ENCODE data around the gene FOXC2.

- no peak for TF ChIP-seq POLR2A (IDR thresholded peaks at IDR 0.05; ENCODE audit: low read depth, low read length)
- TF ChIP-seq POLR2AphosphoS5 (IDR thresholded peaks at IDR 0.05; ENCODE audit: low read depth, low read length) = no peak
- no peak for TF ChIP-seq TAF1 (IDR thresholded peaks at IDR 0.05; ENCODE audit: borderline replicate concordance, low read depth, low read length)
These were observed 24.6 kb downstream of the FOXC2 start for GRCh38 chr16:86591270-86591669.
